HG03571 (cell line): ENCODE data around the gene PGR.

Experiments used
- ATAC-seq: cut with Tn5 transposase; IDR thresholded peaks from one replicate; pipeline ENCODE4 v1.9.1; 2021; ENCODE audit not compliant: unreplicated experiment

PGR gene

DNA sequence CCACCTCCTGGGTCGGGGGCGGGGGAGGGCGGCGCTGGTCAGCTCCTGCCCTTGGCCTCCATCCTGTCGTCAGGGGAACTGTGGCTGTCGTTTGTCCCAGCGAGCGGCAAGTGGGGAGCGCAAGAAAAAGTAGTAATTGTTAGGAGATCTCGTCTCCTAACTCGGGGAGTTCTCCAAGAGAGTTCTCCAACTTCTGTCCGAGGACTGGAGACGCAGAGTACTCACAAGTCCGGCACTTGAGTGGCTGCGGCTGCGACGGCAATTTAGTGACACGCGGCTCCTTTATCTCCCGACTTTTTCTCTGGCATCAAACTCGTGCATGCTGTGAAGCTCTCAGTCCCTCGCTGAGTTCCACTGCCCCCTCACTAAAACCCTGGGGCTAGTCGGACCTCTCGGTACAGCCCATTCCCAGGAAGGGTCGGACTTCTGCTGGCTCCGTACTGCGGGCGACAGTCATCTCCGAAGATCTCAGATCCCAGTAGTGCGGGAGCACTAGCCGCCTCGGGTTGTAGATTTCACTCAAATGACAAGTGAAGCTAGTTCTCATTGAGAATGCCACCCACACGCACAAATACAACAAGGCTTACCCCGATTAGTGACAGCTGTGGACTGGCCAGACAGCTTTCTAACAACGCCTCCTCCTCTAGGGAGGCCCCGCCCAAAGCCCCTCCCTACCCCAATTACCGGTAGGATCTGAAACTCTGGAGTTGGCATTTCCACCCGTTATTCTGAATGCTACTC, at the start of gene PGR:
Gene PGR, minus strand, starts transcription at position 611 of the 741 bp plus-strand sequence. CDS start 743 bp downstream, outside the sequence.
- ATAC-seq, result no peak

DNA sequence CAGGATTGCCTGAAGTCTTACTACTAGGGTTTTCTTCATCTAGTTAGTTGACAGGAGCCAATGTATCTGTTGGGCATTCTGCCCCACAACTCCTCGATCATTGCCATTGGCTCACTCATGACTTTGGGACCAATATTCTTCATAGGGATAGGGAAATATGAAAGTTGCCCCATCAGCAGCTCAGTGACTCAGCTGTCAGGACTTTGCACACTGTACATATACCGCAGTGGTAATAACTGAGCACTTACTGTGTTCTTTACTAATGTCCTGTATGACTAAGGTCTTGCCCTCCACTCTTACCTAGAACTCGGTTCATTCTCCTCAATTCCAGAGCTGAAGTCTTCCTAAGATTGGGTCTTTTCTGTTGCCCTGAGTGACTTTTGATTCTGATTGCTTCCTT, 46.8 kb upstream of the PGR start:
- no peak for ATAC-seq

DNA sequence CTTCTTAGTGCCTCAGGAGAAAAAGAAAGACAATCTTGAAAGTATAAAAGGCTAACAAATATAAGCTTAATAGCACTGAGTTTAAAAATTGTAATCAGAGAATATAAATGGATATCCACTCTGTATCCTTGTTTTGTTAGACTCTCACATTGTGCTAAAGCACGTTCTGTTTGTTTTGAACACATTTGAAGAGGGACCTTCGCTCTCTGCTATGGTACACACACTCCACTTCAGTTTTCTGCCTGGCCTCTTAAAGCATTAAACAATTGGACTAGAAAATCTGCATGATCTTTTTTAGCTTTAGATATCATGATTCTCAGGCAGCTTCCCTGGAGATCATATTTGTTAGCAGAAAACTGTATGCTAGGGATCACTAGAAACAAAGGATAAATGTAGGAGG, 40.3 kb upstream of the PGR start:
- no peak for ATAC-seq

DNA sequence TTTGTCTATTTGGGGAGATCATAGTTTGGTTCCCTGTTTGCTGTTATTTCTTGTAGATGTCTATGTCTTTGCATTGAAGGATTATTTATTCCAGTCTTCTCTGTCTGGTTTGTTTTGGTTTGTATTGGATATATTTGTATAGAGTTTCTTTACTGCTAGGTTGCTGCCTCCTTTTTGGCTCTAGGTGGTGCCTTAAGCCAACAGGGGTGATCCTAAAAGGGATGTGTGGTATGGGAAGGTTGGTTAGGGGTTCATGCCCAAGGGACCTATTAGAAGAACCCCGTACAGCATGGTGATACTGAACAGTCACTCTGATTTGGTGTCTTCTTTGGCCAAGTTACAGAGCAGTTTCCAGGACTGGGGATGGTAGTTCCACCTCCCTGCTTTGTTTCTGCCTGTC, 36.4 kb upstream of the PGR start:
- no peak for ATAC-seq

DNA sequence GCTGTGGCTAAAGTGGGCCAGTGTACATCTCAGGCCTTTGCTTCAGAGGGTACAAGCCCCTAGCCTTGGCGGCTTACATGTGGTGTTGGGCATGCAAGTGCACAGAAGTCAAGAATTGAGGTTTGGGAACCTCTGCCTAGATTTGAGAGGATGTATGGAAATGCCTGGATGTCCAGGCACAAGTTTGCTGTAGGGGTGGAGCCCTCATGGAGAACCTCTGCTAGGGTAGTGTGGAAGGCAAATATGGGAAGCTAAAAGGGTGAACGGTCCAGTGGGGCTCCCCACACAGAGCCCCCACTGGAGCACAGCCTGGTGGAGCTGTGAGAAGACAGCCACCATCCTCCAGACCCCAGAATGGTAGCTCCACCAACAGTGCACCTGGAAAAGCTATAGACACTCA, 28.5 kb upstream of the PGR start:
- ATAC-seq, result no peak

DNA sequence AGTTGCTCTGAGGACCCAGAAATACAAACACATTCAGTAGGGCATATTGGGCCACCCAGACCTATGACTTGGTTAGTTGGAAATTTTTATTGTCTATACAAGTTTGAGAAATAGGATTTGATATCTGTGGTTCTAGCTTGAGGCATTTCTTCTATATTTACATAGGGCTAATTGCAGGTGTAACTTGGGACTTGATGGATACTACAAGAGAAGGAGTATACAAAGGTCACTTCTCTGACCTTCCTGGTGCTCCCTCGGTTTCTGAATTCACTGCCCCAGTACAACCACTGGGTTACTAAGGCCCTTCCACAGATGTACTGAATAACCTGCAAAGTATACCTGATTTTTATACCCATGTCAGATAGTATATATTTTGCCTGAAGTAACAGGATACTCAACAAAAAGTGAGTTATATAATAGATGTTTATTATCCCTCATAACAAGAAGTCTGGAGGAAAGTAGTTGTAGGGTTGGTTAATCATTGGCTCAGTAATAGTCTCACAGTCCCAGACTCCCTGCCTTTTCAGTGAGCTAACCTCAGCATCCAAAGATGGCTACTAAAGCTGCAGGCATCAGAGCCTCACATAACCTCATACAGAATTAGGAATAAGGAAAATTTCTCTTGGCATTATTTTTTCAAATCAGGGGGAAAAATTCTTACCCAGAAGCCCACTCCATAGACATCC, 8.8 kb upstream of the PGR start:
- ATAC-seq, result no peak

DNA sequence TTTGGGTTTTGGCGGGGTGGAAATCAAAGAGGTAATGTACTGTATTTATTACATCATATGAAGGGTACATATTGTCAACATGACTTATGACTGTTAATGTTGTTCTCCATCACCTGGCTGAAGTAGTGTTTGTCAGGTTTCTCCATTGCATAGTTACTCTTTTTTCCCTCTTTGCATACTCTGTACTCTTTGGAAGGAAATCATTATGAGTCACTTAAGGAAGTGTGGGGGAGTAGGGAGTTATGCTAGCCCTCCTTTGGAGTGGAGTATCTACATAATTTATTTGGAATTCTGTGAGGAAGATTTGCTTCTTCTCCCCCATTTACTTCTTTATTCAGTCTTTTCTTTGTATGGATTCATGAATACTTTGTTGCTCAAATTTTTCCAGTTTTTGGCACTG, 3.6 kb upstream of the PGR start:
- ATAC-seq, result no peak

DNA sequence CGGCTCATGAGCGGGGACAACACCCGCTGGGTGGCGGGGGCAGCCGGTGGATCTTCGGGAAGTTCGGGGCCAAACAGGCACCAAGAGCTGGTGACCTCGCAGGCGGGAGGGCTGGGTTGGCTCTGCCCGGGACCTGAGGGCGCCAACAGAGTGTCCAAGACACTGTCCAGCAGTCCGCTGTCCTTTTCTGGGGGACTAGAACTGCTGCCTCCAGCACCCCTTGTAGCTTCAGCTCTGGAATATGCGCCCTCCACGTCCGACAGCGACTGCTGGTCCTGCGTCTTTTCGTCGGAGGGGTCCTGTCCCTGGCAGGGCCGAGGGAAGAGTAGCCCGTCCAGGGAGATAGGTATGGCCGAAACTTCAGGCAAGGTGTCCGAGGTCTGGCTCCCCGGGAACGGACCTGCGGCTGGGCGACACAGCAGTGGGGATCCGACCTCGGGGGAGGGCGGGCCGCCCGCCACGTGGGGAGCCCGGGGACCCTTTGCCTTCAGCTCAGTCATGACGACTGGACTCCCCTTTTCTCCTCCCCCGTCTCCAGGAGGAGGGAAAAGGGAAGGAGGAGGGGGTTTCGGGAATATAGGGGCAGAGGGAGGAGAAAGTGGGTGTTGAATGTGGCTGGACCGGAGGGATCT, 926 bp downstream of the PGR start:
- no peak for ATAC-seq

DNA sequence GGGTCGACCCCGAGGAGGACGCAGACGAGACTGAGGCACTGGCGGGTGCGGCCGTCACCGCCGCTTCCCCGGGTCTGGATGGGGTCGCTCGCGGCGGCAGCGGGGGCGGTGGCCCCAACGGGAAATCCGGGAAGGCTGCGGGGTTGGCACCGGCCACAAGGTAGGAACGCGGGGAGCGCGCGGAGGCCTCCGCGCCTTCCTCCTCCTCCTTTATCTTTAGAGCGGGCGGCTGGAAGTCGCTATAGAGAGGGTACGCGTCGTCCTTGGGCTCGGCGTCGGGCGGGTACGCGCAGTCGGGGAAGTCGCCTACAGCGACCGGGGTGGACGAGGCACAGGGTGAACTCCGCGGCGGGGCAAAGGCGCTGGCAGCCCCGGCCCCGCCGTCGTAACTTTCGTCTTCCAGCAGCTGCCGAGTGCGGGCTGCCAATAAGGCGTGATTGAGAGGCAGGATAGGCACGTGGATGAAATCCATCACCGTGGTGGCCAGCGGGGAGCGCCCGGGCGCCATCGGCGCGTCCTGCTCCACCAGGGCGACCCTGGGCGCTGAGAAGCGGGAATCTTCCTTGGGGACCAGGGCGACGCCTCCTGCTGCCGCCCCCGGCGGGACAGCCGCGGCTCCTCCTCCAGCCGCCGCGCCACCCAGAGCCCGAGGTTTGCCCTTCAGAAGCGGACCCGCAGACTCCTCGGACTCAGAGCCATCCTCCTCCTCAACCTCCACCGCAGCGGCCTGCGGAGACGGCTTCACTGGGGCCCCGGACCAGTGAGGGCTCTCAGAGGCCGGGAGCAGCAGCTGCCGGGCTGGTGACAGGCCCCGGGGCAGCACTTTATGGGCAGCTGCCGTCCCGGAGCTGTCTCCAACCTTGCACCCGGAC, 1.7 kb downstream of the PGR start:
- no peak for ATAC-seq

DNA sequence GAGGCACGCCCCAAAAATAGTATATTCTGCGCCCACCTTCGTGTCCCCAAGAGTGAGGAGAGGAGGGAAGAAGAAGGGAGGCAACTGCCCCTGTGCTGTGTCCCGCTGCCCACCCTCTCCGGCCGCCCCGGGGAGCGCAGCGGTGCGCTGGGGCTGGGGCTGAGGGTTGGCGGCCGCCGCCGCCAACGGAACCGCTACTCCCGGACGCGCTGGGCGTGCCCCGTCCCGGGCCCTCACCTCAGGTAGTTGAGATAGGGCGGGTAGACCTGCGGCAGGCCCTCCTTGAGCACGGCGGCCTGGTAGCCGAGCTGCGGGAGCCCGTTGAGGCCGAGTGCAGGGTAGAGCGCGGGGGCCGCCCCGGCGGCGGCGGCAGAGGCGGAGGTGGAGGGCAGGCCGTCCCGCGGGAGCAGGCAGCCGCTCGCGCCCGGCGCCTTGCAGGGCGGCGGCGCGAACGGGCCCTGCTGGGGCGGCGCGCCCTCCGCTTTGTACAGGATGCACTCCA, 2.4 kb downstream of the PGR start:
- no peak for ATAC-seq

DNA sequence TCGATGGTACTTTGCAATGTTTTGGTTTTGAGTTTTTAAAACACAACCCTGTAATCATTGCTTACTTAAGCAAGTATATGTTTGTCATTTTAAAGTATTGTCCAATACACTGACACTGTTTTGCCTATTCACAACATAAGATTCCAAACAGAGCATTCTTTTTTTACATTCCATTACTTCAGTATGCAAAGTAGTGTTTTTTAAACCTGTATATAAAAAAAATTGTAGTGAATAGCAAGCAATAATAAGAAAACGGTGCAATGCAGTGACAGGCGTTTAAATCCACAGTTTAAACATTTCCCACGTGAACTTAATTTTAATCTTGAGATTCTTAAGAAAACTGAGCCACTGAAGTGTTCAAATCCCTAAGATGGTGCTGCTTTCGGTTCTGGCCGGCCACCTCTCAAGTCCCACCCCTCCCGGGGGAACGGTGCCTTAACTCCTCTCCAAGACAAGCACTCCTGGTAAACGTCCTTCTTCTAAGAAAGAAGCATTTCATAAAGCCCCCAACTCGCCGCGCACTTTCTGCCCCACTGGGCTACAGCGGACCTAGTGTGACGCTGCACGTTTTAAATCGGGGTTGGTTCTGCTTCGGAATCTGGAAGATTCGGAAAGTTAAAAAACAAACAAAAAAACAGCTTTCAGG, 2.9 kb downstream of the PGR start:
- ATAC-seq, result no peak

DNA sequence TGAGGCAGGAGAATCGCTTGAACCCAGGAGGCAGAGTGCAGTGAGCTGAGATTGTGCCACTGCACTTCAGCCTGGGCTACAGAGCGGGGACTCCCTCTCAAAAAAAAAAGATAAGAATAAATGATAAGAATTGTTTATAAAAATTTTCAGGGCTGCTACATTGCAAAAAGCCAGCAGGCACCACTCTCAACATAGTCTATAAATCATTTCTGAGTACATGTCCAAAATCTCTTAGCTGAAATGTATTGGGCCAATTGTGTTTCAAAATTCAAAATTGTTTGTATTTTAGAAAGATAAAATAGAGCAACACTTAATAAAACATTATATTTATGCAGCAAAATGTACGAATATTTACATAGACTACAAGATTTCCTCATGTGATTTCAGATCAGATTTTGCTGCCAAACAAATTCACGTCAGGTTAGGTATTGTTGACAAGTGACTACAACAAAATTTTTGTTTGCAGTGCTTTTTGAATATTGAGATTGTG, 13.9 kb downstream of the PGR start:
- ATAC-seq, result no peak

DNA sequence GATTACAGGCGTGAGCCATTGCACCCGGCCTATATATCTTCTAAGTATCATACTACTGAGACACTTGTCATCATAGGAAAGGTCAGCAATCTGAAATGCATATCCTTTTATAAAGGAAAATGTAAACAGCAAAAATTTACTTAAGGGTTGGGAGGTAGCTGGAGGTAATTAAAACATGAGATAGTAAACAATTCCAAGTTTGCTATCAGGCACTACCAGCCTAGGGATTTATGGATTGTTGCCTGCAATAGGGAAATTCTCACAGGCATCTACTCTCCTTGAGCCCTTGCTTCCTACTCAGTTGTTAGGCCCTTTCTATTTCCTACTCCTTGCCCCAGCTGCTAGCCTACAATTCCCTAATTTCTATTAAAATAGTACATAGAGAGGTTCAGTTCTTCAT, 16.1 kb downstream of the PGR start:
- no peak for ATAC-seq

DNA sequence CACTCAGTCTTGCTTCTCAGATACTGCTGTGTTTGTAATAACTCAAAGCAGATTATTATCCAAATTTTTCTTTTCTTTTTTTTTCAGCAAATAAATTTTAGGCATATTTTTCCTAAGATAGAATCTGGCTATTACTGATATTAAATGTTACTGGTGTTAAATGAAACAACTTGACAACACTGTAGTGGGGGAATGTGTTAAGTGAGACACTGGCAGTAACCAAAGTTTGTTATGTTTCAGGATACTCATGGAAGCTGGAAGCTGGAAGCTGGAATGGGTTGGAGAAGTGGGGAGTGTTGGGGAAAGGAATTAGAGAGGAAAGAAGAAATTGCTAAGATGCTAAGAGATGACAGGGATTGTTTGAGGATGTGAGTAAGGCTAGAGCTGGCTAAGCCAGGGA, 24.9 kb downstream of the PGR start:
- no peak for ATAC-seq

DNA sequence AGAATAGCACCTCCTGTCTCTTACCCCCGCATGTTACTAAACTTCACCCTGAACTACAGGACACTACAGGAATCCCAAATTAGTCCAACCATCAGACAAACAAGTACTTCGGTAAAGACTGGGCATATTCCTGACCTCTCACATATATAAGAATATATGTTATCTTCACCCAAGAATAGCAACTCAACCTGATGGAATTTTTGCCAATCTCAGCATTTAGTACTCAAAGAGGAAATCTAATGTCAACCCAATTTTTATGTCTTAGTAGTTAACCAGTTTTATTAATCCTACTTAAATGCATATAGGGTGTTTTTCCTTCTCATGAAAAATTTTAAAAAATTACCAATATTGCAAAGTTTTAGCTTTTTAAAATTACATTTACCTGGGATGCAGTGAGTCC, 26.2 kb downstream of the PGR start:
- no peak for ATAC-seq

DNA sequence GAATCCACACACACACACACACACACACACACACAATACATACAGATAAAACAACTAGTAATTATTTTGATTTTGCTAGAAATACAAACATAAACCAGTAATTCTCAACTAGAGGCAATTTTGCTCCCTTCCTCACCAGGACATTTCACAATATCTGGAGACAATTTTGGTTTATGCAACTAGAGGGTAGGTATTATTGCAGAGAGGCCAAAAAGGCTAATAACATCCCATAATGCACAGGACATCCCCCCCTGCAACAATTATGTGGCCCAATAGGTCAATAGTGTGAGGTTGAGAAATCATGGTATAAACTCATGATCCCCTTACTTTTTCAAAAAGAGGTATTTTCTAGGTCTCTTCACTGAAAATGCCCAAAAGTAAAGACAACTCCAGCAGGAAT, 29.0 kb downstream of the PGR start:
- ATAC-seq, result no peak

DNA sequence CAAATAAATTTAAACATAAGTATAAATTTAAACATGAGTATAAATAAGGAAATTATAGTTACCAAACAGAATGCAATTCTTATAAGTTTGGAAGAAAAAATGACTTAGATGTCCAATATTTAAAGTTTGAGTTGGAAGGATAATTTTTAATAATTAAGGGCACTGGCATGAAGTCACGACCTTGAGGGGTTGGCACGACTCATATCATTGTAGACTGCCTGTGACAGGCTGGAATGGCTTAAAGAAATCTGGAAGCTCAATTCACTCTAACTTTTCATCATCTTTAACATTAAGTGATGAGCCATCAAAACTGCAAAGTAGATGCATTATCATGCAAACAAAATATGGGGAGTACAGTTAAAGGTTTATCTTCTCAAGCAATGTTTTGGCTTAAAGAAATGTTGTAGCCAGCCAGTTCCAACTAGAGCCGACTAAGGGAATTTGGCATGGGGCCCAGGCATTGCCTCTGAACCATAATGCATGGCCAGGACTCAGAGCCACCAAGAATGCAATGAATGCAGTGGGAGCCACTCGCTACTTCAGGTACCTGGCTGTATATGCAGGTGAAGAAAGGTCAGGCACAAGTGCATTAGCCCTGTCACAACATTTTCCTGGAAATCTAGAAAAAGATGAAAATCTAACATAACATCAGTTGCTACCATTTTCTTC, 33.4 kb downstream of the PGR start:
- no peak for ATAC-seq

DNA sequence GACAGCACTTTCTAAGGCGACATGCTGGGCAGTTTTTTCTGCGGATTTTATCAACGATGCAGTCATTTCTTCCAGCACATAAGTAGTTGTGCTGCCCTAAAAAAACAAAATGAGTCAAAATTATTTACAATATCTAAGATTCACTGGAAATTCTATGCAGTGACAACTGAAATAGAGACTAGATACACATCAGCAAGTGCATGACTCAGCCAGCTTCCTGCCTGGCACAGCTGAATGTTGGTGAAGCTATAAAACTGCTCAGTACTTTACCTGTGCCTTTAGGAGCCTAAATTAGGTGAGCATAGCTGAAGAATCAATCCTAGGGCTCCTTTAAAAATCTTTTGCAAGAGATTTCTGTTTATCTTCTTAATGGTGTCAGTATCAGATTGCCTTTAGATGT, 37.8 kb downstream of the PGR start:
- no peak for ATAC-seq

DNA sequence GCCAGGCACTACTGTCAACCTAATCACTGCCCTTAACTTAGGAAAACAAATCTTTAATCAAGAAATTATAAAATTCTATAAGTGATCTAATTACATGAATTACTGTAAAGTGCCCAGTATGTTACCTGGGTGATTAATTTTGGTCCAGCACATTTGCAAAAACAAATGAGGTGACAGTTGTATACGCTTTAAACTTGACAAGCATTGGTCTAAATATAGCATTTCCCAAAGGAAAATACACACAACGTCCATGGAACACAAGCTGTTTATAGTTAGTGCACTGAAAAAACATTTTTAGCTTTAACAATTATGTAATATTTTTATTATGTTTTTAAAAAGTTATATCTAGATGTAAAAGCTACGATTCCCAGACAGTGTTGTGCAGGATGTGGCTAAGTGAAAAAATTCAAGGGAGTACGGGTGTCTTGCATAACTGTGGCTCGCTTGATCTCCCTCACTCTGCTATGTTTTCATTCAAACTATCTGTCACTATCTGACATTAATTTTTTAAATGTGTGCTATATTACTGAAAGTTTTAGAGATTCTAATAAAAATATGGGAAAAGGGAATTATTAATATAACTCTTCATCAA, 38.8 kb downstream of the PGR start:
- no peak for ATAC-seq

DNA sequence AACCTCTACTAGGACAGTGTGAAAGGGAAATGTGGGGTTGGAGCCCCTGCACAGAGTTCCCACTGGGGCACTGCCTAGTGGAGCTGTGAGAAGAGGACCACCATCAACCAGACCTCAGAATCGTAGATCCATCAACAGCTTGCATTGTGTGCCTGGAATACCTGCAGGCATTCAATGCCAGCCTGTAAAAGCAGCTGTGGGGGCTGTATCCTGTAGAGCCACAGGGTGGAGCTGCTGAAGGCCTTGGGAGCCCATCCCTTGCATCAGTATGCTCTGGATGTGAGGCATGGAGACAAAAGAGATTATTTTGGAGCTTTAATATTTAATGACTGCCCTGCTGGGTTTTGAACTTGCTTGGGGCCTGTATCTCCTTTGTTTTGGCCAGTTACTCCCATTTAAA, 46.3 kb downstream of the PGR start:
- ATAC-seq, result no peak
